BJ (cell line): ENCODE results near the gene NOL11. TPM values are rescaled to one million over a fixed set of nuclear protein-coding genes. Genes with fewer than 3 reads are reported as not detected.

ENCODE experiments used
- CTCF ChIA-PET: fragments of 350-600 bp; formaldehyde crosslinking; extraction: SDS; loops from one replicate; lab custom pipeline; 2021; ENCODE audit warnings: antibody characterized with exemption, inconsistent platforms; lab: Yijun Ruan, JAX
- POLR2A ChIA-PET: fragments of 300-600 bp; sonication (Branson Sonifier 250); formaldehyde crosslinking; extraction: SDS; loops from one replicate; lab custom pipeline; 2021; ENCODE audit warnings: antibody characterized with exemption; lab: Charles Lee
- DNase-seq: peaks from one replicate; pipeline ENCODE4 v3.0.0-alpha.2; 2011; ENCODE audit warnings: low read depth
- H3K27me3 ChIP-seq: 2 replicates; pipeline ENCODE4 v1.6.0; 2011; ENCODE audit warnings: low read length; ENCODE audit not compliant: control insufficient read depth, insufficient read depth
- H3K36me3 ChIP-seq: 2 replicates; pipeline ENCODE4 v1.5.1; 2011; ENCODE audit warnings: low read length; ENCODE audit not compliant: control insufficient read depth, insufficient read depth
- H3K4me3 ChIP-seq: 2 replicates; pipeline ENCODE4 v1.5.1; 2011; ENCODE audit warnings: low read depth, mild to moderate bottlenecking, control low read depth, low read length
- CTCF ChIP-seq: IDR thresholded peaks from 2 replicates; pipeline ENCODE4 v1.5.1; 2011; ENCODE audit warnings: low read depth, mild to moderate bottlenecking, control low read depth, inconsistent platforms, low read length, moderate library complexity; ENCODE audit not compliant: insufficient read depth
- polyA plus RNA-seq: library from polyadenylated mRNA; depleted of rRNA; stranded (reverse); fragments of >200 nt; gene quantifications from 2 replicates; pipeline ENCODE4 v1.2.3, GENCODE V29; 2011; rRNA removed
- small RNA-seq: library from RNA; depleted of rRNA; stranded (forward); fragments of <200 nt; gene quantifications from one replicate; pipeline ENCODE3, GENCODE V24; 2012; ENCODE audit warnings: low replicate concordance, low read depth; ENCODE audit not compliant: insufficient read length

NOL11 gene
- polyA plus RNA-seq, 1 experiment, result 18.0 TPM

- ChIA-PET POLR2A (no interaction called here), CTCF (no interaction called here)
- no peaks in the 10 kb centered on the region for H3K36me3 ChIP-seq
- H3K27me3 ChIP-seq, result no peaks in the 10 kb centered on the region
- H3K4me3 ChIP-seq, result no peak overlapping the region
- peak; percentile 19 for DNase-seq
- TF ChIP-seq CTCF, result peak; percentile 66
Observed at GRCh38 chr17:67779098-67779672, 61.4 kb downstream of the NOL11 start.

GRCh38 chr17:67784364-67785121 lies 66.8 kb downstream of the NOL11 start:
- ChIA-PET CTCF (interaction anchor here (1.0 to 1.3 kb wide), 2 partner anchors 16 to 143 kb away, joined by 3 to 4 read pairs; no protein-coding TSS in a partner anchor), POLR2A (no interaction called here)
- H3K4me3 ChIP-seq, result no peak overlapping the region
- no peak for DNase-seq
- TF ChIP-seq CTCF, result no peak
- no peaks in the 10 kb centered on the region for H3K36me3 ChIP-seq
- H3K27me3 ChIP-seq, result no peaks in the 10 kb centered on the region

GRCh38 chr17:67785122-67785477 lies 67.4 kb downstream of the NOL11 start:
- ChIA-PET POLR2A (no interaction called here), CTCF (interaction anchor here (1.0 to 1.3 kb wide), 2 partner anchors 15 to 142 kb away, joined by 3 to 4 read pairs; no protein-coding TSS in a partner anchor)
- Histone ChIP-seq H3K27me3 (no peaks in the 10 kb centered on the region), H3K4me3 (no peak overlapping the region), H3K36me3 (no peaks in the 10 kb centered on the region)
- no peak for TF ChIP-seq CTCF
- DNase-seq, result no peak

GRCh38 chr17:67785504-67785903 lies 67.8 kb downstream of the NOL11 start:
- H3K36me3 ChIP-seq, result no peaks in the 10 kb centered on the region
- H3K4me3 ChIP-seq, result no peak overlapping the region
- POLR2A ChIA-PET, result no interaction called here
- no peak for DNase-seq
- CTCF ChIA-PET, result interaction anchor here (0.6 to 1.3 kb wide), 2 partner anchors 14 to 15 kb away, joined by 3 to 4 read pairs; no protein-coding TSS in a partner anchor
- TF ChIP-seq CTCF, result no peak
- H3K27me3 ChIP-seq, result no peaks in the 10 kb centered on the region

Small RNA genes within 50 kb of the gene (small RNA-seq; reads per million reads assigned to genes)
- gene SNORA38B, result 2.5 reads per million, percentile 26 among the genes with 10 or more reads in this experiment

Other genes starting within 250 kb of the NOL11 start
- 25.6 and 34.8 TPM in 2 replicates for gene BPTF, start 107.6 kb downstream of the NOL11 start, polyA plus RNA-seq